Activated naive CD8-positive, alpha-beta T cell treated with anti-CD3 and anti-CD28 coated beads, Interleukin-2, amount 10 ng/mL, durations not matched to agents 7 days and 5 days (primary cell): ENCODE measurements around the gene FLRT1. TPM values are rescaled to one million over a fixed set of nuclear protein-coding genes. Genes with fewer than 3 reads are reported as not detected.

Source experiments
- ATAC-seq: fragments of 150-1000 bp; cut with Tn5 transposase; one replicate; pipeline ENCODE4 v1.10.0; 2021; ENCODE audit warnings: low read depth, moderate library complexity
- POLR2A ChIA-PET: fragments of 350-600 bp; sonication (Branson Sonifier 250); formaldehyde crosslinking; loops from one replicate; lab custom pipeline; 2021; ENCODE audit warnings: antibody characterized with exemption; lab: Charles Lee
- DNase-seq: peaks from one replicate; pipeline ENCODE4 v3.0.0; 2021
- H3K27ac Mint-ChIP-seq: one replicate; pipeline ENCODE4 v1.8.0; 2022; ENCODE audit warnings: mild to moderate bottlenecking, mixed read lengths
- H3K27me3 Mint-ChIP-seq: one replicate; pipeline ENCODE4 v1.8.0; 2022; ENCODE audit warnings: mild to moderate bottlenecking, moderate library complexity, mixed read lengths
- H3K36me3 Mint-ChIP-seq: one replicate; pipeline ENCODE4 v1.8.0; 2021; ENCODE audit warnings: mild to moderate bottlenecking, mixed read lengths
- H3K4me1 Mint-ChIP-seq: one replicate; pipeline ENCODE4 v1.8.0; 2021; ENCODE audit warnings: mixed read lengths
- H3K4me3 Mint-ChIP-seq: one replicate; pipeline ENCODE4 v1.8.0; 2022; ENCODE audit warnings: mild to moderate bottlenecking, moderate library complexity, mixed read lengths
- H3K9me3 Mint-ChIP-seq: one replicate; pipeline ENCODE4 v1.8.0; 2021; ENCODE audit warnings: mixed read lengths
- total RNA-seq, 2 experiments: library from RNA; stranded (reverse); gene quantifications; one replicate each; pipeline ENCODE4 v1.2.3, GENCODE V29; 2021

The FLRT1 gene
- total RNA-seq, 2 experiments from 2014 or later, result not detected

- Mint-ChIP-seq H3K36me3 (peaks cover 10% of the 10 kb centered on the region), H3K9me3 (peaks cover 13% of the 10 kb centered on the region), H3K4me1 (peaks cover 5% of the 10 kb centered on the region), H3K27me3 (peaks cover 23% of the 10 kb centered on the region), H3K4me3 (no peak overlapping the region), H3K27ac (no peak overlapping the region)
- POLR2A ChIA-PET, result no interaction called here
- ATAC-seq (no peak), DNase-seq (no peak)
Observed at GRCh38 chr11:64009710-64010109, 26.0 kb upstream of the FLRT1 start.

GRCh38 chr11:64010783-64011182 is 24.9 kb upstream of the FLRT1 start:
- H3K36me3 Mint-ChIP-seq, result peaks cover 10% of the 10 kb centered on the region
- H3K9me3 Mint-ChIP-seq, result peaks cover 13% of the 10 kb centered on the region
- peaks cover 5% of the 10 kb centered on the region for H3K4me1 Mint-ChIP-seq
- H3K27me3 Mint-ChIP-seq, result peaks cover 23% of the 10 kb centered on the region
- no peak for ATAC-seq
- POLR2A ChIA-PET, result no interaction called here
- no peak overlapping the region for H3K4me3 Mint-ChIP-seq
- H3K27ac Mint-ChIP-seq, result no peak overlapping the region
- DNase-seq, result no peak

DNA sequence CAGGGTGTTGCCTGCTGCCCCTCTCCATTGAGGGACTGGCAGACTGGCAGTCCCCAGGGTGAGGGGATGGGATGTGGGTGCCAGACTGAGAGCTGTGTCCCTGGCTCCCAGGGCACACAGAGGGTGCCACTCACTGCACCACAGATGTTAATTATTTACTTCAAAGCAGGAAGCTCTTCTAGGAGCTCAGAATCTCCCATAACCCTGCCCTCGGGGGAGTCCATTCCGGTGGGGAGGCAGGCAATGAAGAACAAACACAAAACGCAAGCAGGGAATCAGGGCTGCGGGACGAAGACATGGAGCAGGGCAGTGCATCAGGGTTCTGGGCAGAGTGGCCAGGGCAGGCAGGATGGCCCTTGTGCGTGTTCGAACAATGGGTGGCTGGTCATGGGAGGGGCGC is 24.4 kb upstream of the FLRT1 start:
- Mint-ChIP-seq H3K4me1 (peaks cover 5% of the 10 kb centered on the region), H3K36me3 (peaks cover 10% of the 10 kb centered on the region), H3K9me3 (peaks cover 13% of the 10 kb centered on the region), H3K27me3 (peaks cover 21% of the 10 kb centered on the region), H3K27ac (no peak overlapping the region), H3K4me3 (no peak overlapping the region)
- DNase-seq (no peak), ATAC-seq (no peak)
- POLR2A ChIA-PET, result no interaction called here

DNA sequence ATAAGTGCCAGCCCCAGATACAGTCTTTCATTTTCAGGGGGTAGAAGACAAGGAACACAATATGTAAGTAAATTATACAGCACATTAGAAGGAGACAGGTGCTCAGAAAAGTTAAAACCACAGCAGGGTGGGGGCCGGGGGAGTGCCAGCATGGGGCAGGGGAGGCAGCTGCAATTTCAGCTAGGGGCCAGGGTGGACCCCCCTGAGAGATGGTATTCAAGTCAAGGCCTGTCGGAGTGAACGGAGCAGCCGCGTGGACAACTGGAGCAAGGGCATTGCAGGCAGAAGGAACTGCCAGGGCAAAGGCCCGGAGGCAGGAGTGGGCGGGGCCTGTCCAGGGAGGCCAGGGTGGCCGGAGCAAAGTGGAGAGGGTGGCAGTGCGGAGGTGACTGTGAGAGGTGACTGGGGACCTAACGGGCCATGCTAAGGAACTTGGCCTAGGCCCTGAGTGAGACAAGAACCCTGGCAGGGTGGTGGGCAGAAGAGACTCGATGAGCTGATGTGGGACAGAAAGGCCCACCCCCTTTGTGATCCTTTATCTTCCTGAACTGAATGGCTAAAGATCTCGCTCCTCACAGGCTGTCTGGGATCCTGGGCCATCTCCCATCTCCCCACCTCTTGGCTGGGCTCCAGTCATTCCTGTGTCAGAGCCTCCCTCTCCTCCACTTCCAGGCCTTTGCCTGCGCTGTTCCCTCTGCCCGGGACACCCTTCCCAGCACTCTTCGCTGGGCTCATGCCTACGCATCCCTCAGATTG is 22.4 kb upstream of the FLRT1 start:
- no peak for ATAC-seq
- Mint-ChIP-seq H3K9me3 (peaks cover 13% of the 10 kb centered on the region), H3K4me1 (no peaks in the 10 kb centered on the region), H3K4me3 (no peak overlapping the region), H3K27ac (no peak overlapping the region), H3K27me3 (peaks cover 1% of the 10 kb centered on the region), H3K36me3 (peaks cover 6% of the 10 kb centered on the region)
- POLR2A ChIA-PET, result no interaction called here
- no peak for DNase-seq

- H3K27me3 Mint-ChIP-seq, result no peaks in the 10 kb centered on the region
- POLR2A ChIA-PET, result no interaction called here
- peaks cover 13% of the 10 kb centered on the region for H3K9me3 Mint-ChIP-seq
- H3K4me3 Mint-ChIP-seq, result no peak overlapping the region
- H3K4me1 Mint-ChIP-seq, result no peaks in the 10 kb centered on the region
- no peak overlapping the region for H3K27ac Mint-ChIP-seq
- no peak for DNase-seq
- ATAC-seq, result no peak
- peaks cover 6% of the 10 kb centered on the region for H3K36me3 Mint-ChIP-seq
Observed at GRCh38 chr11:64014356-64014755, 21.4 kb upstream of the FLRT1 start.

GRCh38 chr11:64015510-64015909 is 20.2 kb upstream of the FLRT1 start:
- H3K9me3 Mint-ChIP-seq, result peaks cover 7% of the 10 kb centered on the region
- H3K36me3 Mint-ChIP-seq, result peaks cover 4% of the 10 kb centered on the region
- H3K4me1 Mint-ChIP-seq, result no peaks in the 10 kb centered on the region
- no peaks in the 10 kb centered on the region for H3K27me3 Mint-ChIP-seq
- ATAC-seq, result no peak
- no peak overlapping the region for H3K27ac Mint-ChIP-seq
- no peak for DNase-seq
- no peak overlapping the region for H3K4me3 Mint-ChIP-seq
- POLR2A ChIA-PET, result no interaction called here

DNA sequence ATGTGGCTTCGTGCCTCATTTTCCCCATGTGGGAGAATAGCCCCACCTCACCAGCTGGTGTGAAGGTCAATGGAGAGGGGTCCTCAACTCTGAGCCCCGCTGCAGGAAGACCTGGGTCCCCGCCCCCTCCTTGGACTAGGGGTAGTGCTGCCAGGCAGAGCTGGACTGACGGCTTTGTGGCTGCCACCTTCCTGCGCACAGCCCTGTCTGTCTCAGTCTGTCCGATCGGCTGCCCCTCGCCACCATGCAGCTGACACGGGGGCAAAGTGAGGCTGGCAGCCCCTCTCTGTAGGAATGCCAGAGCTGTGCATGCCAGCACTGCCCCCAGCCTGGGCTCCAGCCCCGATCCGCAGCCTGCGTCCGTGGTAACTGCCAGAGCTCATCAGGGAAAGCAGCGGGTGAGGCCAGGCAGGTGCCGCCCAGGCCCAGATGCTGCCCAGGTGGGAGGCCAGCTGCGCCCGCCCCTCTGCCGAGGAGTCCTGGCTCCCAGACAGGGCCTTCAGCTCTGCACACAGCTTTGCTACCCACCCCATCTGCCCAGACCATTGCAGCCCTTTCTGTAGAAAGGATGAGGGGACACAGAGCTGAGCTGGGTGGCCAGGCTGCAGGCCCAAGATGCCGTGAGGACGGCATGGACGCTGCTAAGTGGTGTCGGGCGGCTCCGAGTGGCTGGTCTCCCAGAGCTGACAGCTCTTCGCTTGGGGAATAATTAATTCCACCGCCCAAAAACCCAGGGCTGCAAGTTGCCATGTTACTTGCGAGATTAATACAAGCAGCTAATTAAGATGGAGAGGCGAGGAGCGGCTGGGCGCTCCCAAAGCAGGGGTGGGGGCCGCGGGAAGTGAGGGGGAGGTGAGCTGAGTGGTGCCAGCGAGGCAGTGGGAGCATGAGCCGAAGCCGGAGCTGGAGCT is 19.5 kb upstream of the FLRT1 start:
- no peak for DNase-seq
- Mint-ChIP-seq H3K27me3 (no peaks in the 10 kb centered on the region), H3K36me3 (no peaks in the 10 kb centered on the region), H3K4me3 (no peak overlapping the region), H3K27ac (no peak overlapping the region), H3K4me1 (no peaks in the 10 kb centered on the region), H3K9me3 (peaks cover under 1% of the 10 kb centered on the region)
- POLR2A ChIA-PET, result no interaction called here
- no peak for ATAC-seq

DNA sequence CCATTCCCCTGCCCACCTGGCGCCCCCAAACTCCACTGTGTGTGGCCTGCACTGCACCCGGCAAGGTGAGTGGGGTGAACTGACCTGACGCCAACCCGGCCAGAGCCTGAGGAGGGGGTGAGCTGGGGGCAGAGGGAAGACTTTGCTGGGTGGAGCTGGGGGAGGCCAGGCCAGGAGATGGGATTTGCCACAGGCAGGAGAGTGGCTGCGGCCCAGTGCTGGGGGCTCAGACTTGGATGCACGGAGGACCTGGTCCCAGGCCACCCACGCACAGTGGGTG is 17.8 kb upstream of the FLRT1 start:
- no peak overlapping the region for H3K4me3 Mint-ChIP-seq
- no peaks in the 10 kb centered on the region for H3K4me1 Mint-ChIP-seq
- H3K9me3 Mint-ChIP-seq, result no peaks in the 10 kb centered on the region
- POLR2A ChIA-PET, result no interaction called here
- H3K27ac Mint-ChIP-seq, result no peak overlapping the region
- no peak for DNase-seq
- no peaks in the 10 kb centered on the region for H3K36me3 Mint-ChIP-seq
- H3K27me3 Mint-ChIP-seq, result no peaks in the 10 kb centered on the region
- no peak for ATAC-seq

GRCh38 chr11:64018310-64018709 is 17.4 kb upstream of the FLRT1 start:
- ATAC-seq, result no peak
- Mint-ChIP-seq H3K27ac (no peak overlapping the region), H3K27me3 (no peaks in the 10 kb centered on the region), H3K36me3 (no peaks in the 10 kb centered on the region), H3K9me3 (no peaks in the 10 kb centered on the region), H3K4me3 (no peak overlapping the region), H3K4me1 (no peaks in the 10 kb centered on the region)
- POLR2A ChIA-PET, result no interaction called here
- no peak for DNase-seq

- H3K4me1 Mint-ChIP-seq, result no peaks in the 10 kb centered on the region
- POLR2A ChIA-PET, result no interaction called here
- no peak for ATAC-seq
- H3K4me3 Mint-ChIP-seq, result no peak overlapping the region
- H3K27ac Mint-ChIP-seq, result no peak overlapping the region
- no peaks in the 10 kb centered on the region for H3K36me3 Mint-ChIP-seq
- no peak for DNase-seq
- H3K9me3 Mint-ChIP-seq, result no peaks in the 10 kb centered on the region
- H3K27me3 Mint-ChIP-seq, result no peaks in the 10 kb centered on the region
Observed at GRCh38 chr11:64019106-64020037, 16.4 kb upstream of the FLRT1 start.

DNA sequence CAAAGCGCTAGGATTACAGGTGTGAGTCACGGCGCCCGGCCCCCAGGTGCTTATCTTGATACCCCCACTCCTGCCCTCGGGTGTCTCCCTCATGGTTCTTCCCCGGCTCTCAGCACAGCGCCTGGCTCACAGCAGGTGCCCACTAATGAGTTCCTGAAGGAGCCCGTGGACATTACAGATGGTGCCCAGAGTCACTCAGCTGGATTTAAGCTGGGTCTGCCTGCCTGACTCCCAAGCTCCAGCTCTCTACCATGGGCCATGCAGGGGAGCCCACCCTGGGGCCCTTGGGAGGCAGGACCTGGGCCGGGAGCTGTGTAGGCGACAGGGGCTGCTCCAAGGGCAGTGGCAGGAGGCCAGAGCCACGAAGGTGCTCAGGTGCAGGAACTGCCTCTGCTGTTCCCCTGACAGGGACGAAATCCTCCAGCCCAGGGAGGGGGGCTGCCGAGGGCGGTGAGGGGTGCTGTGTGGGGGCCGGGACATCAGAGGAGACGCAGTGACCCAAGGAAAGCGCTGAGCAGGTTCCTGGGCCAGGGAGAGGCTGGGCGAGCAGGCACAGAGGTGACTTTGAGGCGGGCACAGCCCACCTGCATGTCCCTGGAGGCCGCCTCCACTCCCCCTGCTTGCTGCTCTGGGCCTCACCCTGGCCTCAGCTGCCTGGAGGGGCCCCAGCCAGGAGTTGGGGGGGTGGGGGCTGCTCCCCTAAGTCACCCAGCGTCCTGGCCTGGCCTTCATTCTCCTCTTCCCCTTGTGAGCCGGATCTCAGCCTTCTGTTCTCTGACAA is 14.6 kb upstream of the FLRT1 start:
- DNase-seq (no peak), ATAC-seq (no peak)
- Mint-ChIP-seq H3K9me3 (no peaks in the 10 kb centered on the region), H3K36me3 (no peaks in the 10 kb centered on the region), H3K27ac (no peak overlapping the region), H3K4me3 (no peak overlapping the region), H3K4me1 (no peaks in the 10 kb centered on the region), H3K27me3 (no peaks in the 10 kb centered on the region)
- POLR2A ChIA-PET, result no interaction called here

DNA sequence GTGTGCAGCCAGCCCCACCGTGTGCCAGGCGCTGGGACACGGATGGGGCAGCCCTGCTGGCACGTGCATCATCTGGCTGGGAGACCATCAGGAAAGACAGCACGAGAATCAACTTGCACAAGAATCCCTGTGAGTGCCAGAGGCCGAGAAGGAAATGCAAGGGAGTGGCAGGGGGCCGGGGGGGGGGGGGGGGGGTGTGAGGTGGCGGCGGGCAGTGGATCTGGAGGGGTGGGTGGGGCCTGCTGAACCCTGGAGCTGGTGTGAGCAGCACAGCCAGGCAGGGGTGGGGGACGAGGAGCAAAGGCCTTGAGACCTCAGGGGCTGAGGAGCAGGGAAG is 14.0 kb upstream of the FLRT1 start:
- Mint-ChIP-seq H3K36me3 (no peaks in the 10 kb centered on the region), H3K4me1 (no peaks in the 10 kb centered on the region), H3K9me3 (no peaks in the 10 kb centered on the region), H3K4me3 (no peak overlapping the region), H3K27me3 (no peaks in the 10 kb centered on the region), H3K27ac (no peak overlapping the region)
- DNase-seq (no peak), ATAC-seq (no peak)
- POLR2A ChIA-PET, result no interaction called here
